Activated CD4-positive, alpha-beta T cell treated with anti-CD3 and anti-CD28 coated beads, Interleukin-2, amount 10 ng/mL, durations not matched to agents 7 days and 5 days (primary cell): Measurements from ENCODE around the gene KRTAP2-3. TPM values are rescaled to one million over a fixed set of nuclear protein-coding genes. Genes with fewer than 3 reads are reported as not detected.
"Not testable (repeated sequence)": the region's sequence is repeated elsewhere in the genome, so short reads cannot be mapped to it uniquely, and the experiment has no call there.

ENCODE experiments used
- CTCF ChIA-PET: fragments of 350-600 bp; sonication (Branson Sonifier 250); formaldehyde crosslinking; loops from one replicate; lab custom pipeline; 2021; ENCODE audit warnings: antibody characterized with exemption; lab: Charles Lee
- POLR2A ChIA-PET: fragments of 350-600 bp; sonication (Branson Sonifier 250); formaldehyde crosslinking; loops from one replicate; lab custom pipeline; 2021; ENCODE audit warnings: antibody characterized with exemption; lab: Charles Lee
- DNase-seq: peaks from one replicate; pipeline ENCODE4 v3.0.0-alpha.2; 2020
- H3K27ac Mint-ChIP-seq: one replicate; pipeline ENCODE4 v1.8.0; 2021; ENCODE audit warnings: mild to moderate bottlenecking, moderate library complexity, mixed read lengths
- H3K27me3 Mint-ChIP-seq: one replicate; pipeline ENCODE4 v1.8.0; 2021; ENCODE audit warnings: mixed read lengths
- H3K36me3 Mint-ChIP-seq: one replicate; pipeline ENCODE4 v1.8.0; 2021; ENCODE audit warnings: low read depth, mixed read lengths
- H3K4me1 Mint-ChIP-seq: one replicate; pipeline ENCODE4 v1.8.0; 2021; ENCODE audit warnings: mixed read lengths
- H3K4me3 Mint-ChIP-seq: one replicate; pipeline ENCODE4 v1.8.0; 2021; ENCODE audit warnings: mild to moderate bottlenecking, moderate library complexity, mixed read lengths
- H3K9me3 Mint-ChIP-seq: one replicate; pipeline ENCODE4 v1.8.0; 2021; ENCODE audit warnings: mixed read lengths
- total RNA-seq, 2 experiments: library from RNA; stranded (reverse); gene quantifications; one replicate each; pipeline ENCODE4 v1.2.3, GENCODE V29; 2021

Gene KRTAP2-3, protein sequence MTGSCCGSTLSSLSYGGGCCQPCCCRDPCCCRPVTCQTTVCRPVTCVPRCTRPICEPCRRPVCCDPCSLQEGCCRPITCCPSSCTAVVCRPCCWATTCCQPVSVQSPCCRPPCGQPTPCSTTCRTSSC
- not detected for total RNA-seq

DNA sequence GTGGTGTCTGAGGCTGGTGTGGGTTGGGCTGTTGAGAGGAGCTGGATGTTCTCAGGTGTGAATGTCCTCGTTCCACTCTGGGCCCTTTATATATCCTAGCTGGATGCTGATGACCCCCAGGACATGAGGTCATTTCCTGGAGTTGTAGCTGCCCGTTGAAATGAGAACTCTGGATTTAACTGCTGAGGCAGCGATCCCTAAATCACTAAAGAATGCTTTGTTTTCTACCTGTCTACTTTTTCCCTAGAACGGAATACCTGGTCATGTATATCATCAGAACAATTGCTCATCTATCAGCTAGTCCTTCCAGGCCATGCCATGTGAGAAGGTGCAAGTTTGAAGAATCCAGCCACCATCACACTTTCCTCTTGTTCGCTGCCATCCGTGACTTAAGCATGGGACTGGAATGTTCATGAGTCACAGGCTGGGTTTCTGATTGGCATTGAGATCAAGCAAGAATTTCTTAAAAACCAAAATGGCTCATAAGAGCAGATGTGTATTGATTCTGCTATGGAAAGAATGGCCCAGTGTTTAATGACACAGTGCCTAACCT lies at the start of gene KRTAP2-3:
KRTAP2-3 (minus strand) TSS at position 63 of the 553 bp plus-strand sequence. CDS start 64 bp downstream, outside the sequence.
- ChIA-PET POLR2A (no interaction called here), CTCF (no interaction called here)
- Mint-ChIP-seq H3K9me3 (peaks cover 7% of the 10 kb centered on the region), H3K4me1 (no peaks in the 10 kb centered on the region), H3K36me3 (no peaks in the 10 kb centered on the region), H3K4me3 (no peak within 1 kb of the TSS), H3K27me3 (peaks cover 29% of the 10 kb centered on the region), H3K27ac (no peak within 1 kb of the TSS)
- DNase-seq, result no peak

DNA sequence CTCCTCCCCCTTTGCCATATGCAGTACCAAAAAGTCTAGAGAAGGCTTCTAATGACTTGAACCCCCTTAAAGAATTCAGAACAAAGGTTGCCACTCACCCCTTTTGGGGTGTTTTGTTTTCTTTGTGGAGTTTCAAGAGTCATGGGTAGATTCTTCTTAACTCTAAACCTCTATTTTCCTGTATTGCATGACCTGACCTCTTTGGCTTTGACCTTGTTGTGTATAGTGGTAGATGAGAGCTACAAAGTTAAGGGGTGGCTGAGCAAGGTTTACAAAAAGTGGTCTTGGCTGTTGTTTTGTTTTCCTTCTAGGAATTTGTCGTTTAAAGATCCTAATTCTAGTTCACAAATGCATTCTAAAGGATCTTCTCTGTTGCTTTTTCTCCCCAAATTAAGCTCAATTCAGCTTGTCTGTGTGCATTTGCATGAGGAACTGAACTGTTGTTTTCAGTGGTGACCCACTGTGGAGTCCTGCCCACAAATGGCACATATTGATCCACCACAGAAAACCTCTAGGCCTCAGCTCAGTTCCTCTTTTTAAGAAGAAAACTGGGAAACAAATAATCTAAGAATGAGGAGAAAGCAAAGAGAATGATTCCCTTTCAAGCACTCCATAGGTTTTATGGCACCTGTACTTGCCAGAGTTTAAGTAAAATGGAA lies 48.9 kb upstream of the KRTAP2-3 start:
- H3K36me3 Mint-ChIP-seq, CTCF ChIA-PET, H3K27ac Mint-ChIP-seq, POLR2A ChIA-PET, H3K4me3 Mint-ChIP-seq, DNase-seq, H3K27me3 Mint-ChIP-seq: not testable (repeated sequence)
- peaks cover 11% of the 10 kb centered on the region for H3K4me1 Mint-ChIP-seq
- peaks cover 12% of the 10 kb centered on the region for H3K9me3 Mint-ChIP-seq

DNA sequence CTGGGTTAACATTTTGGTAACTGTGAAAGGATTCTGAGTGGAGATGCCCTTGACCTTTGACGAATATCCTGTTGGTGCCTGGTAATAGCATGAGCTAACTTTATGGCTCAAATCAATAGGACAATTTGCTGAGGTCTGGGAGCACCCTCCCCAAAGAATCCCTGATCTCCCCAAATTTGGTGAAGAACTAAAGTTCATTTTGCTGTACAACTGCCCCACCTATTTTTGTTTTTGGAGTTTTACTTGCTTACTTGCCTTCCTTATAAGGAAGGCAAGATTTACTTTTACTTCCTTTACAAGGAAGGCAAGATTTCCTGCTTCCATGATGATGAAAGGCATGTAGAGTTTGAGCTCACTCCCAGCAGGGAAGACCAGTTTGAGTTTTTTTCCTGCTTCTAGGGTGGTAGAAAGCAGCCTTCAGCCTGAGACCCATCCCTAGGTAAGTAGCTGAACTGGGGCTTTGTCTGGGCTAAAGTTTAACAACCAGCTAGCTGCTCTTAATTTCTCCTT lies 48.1 kb upstream of the KRTAP2-3 start:
- H3K27ac Mint-ChIP-seq, result no peak overlapping the region
- POLR2A ChIA-PET, result no interaction called here

DNA sequence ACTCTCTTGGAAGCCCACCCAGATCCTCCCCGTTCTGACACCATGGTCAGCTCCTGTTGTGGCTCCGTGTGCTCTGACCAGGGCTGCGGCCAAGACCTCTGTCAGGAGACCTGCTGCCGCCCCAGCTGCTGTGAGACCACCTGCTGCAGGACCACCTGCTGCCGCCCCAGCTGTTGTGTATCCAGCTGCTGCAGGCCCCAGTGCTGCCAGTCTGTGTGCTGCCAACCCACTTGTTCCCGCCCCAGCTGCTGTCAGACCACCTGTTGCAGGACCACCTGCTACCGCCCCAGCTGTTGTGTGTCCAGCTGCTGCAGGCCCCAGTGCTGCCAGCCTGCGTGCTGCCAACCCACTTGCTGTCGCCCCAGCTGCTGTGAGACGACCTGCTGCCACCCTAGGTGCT lies 45.4 kb upstream of the KRTAP2-3 start, which contains the start of gene KRTAP4-9:
KRTAP4-9 (plus strand) TSS at position 43 of the 400 bp plus-strand sequence; CDS start at position 43, 0 bp downstream.
- DNase-seq, H3K4me3 Mint-ChIP-seq, H3K27ac Mint-ChIP-seq, H3K36me3 Mint-ChIP-seq, H3K9me3 Mint-ChIP-seq, H3K27me3 Mint-ChIP-seq, CTCF ChIA-PET, POLR2A ChIA-PET: not testable (repeated sequence)
- H3K4me1 Mint-ChIP-seq, result peaks cover 12% of the 10 kb centered on the region

More for the DNA sequence above, 48.1 kb upstream of the KRTAP2-3 start:
- H3K4me3 Mint-ChIP-seq, result no peak overlapping the region
- peaks cover 11% of the 10 kb centered on the region for H3K4me1 Mint-ChIP-seq
- H3K9me3 Mint-ChIP-seq, result peaks cover 9% of the 10 kb centered on the region
- peaks cover 9% of the 10 kb centered on the region for H3K27me3 Mint-ChIP-seq
- CTCF ChIA-PET, result no interaction called here
- peaks cover 2% of the 10 kb centered on the region for H3K36me3 Mint-ChIP-seq
- no peak for DNase-seq

DNA sequence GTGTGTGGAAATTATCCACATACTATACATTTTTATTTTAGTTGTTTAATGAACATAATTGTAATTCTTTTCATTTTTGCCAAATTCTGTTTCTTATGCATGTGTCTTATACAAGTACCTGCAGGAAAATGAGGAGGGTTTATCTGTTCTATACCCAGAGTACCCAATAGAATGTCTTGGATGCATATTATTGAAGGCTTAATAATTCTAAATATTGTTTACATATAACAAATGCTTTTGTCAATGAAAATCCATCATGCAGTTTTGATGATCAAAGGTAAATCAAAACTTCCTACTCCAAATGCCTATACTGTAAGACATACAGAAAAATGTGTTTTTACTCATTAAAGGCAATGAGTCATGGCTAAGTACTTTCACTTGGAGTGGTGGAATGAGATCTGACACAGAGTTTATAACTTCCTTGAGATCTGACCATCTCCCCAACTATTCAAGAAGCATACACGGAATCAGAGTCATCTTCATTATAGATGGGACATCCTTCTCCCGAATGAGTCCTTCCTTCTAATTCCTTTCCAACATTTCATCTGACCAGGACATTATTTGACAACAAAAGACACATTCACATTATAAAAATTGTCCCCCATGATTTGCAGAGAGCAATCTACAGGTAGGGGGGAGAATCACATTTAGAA lies 44.6 kb upstream of the KRTAP2-3 start:
- CTCF ChIA-PET, result not testable (repeated sequence)

DNA sequence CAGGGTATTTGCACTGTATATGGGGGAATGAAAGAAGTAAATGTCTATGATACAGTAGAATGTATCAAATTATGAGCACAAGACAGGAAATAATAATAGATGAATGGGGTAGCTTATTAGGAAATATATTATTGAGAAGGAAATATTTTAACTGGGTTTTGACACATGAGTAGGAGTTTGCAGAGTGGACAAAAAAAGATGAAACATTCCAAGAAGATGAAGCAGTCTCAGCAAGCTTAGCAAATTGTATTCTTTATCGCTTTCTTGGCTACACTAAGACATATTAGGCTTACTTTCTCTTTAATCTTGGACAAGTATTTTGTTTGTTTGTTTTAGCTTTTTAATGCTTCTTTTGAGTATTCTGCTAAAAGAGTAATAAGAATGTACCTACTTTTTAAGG lies 44.0 kb upstream of the KRTAP2-3 start:
- ChIA-PET CTCF (no interaction called here), POLR2A (no interaction called here)
- Mint-ChIP-seq H3K9me3 (peaks cover 7% of the 10 kb centered on the region), H3K27me3 (peaks cover 8% of the 10 kb centered on the region), H3K4me3 (no peak overlapping the region), H3K4me1 (peaks cover 13% of the 10 kb centered on the region), H3K36me3 (no peaks in the 10 kb centered on the region), H3K27ac (no peak overlapping the region)
- no peak for DNase-seq

More for the DNA sequence above, 44.6 kb upstream of the KRTAP2-3 start:
- POLR2A ChIA-PET, DNase-seq, H3K9me3 Mint-ChIP-seq, H3K36me3 Mint-ChIP-seq, H3K27ac Mint-ChIP-seq, H3K4me3 Mint-ChIP-seq, H3K27me3 Mint-ChIP-seq: not testable (repeated sequence)
- peaks cover 14% of the 10 kb centered on the region for H3K4me1 Mint-ChIP-seq

DNA sequence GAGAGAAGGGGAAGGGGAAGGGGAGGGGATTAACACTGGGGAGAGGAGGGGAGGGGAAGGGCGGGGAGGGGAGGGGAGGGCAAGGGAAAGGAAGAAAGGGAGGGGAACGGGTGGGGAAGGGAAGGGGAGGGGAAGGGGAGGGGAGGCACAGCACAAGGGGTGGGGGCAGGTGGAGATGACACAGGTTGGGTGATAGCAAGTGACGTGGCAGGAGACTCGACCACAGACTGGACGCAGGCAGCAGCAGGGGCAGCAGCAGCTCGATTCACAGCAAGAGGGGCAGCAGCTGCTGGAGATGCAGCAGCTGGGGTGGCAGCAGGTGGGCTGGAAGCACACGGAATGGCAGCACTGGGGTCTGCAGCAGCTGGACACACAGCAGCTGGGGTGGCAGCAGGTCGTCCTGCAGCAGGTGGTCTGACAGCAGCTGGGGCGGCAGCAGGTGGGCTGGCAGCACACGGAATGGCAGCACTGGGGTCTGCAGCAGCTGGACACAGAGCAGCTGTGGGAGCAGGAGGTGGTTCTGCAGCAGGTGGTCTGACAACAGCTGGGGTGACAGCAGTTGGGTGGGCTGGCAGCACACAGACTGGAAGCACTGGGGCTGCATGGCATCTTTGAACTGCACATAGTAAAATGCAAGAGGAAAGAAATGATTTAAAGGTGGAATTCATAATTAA lies 41.8 kb upstream of the KRTAP2-3 start, which contains the start of gene KRTAP4-16:
KRTAP4-16 (minus strand) TSS at position 624 of the 674 bp plus-strand sequence; CDS start at position 624, 0 bp downstream.
- POLR2A ChIA-PET, result no interaction called here
- peaks cover 2% of the 10 kb centered on the region for H3K27me3 Mint-ChIP-seq
- DNase-seq, result no peak
- peaks cover 3% of the 10 kb centered on the region for H3K4me1 Mint-ChIP-seq
- H3K27ac Mint-ChIP-seq, result no peak within 1 kb of the TSS
- H3K4me3 Mint-ChIP-seq, result no peak within 1 kb of the TSS
- no peaks in the 10 kb centered on the region for H3K36me3 Mint-ChIP-seq
- H3K9me3 Mint-ChIP-seq, result no peaks in the 10 kb centered on the region
- CTCF ChIA-PET, result no interaction called here

DNA sequence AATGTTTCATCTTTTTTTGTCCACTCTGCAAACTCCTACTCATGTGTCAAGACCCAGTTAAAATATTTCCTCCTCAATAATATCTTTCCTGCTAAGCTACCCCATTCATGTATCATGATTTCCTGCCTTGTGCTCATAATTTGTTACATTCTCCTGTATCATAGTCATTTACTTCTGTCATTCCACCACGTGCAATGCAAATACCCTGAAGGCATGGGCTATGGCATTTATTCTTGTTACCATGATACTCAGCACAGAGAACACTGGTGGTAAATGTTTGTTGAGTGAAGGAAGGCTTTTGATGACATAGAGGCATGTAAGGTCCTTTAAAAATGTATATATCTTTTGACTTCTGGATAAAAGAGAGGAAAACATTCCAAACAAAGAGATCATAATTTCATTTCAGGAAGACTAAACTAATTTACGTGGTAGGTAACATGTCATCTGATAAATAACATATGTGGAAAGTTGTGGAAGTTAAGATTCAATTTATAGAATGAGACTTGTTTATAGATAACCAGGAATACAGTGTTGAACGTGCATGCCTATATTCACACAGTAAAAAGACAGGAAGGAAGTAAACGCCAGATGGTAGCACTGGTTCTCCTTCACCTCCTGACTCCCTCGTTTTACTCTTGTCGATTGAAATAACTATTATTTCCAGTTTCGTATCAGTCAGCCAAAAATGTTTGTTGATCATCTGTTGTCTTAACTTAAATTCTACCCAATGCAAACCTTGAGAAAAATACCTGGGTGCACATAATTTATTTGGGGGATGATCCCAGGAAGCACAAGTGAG lies 40.0 kb upstream of the KRTAP2-3 start:
- H3K4me3 Mint-ChIP-seq, H3K9me3 Mint-ChIP-seq, H3K4me1 Mint-ChIP-seq, DNase-seq, H3K27ac Mint-ChIP-seq, H3K27me3 Mint-ChIP-seq, CTCF ChIA-PET, H3K36me3 Mint-ChIP-seq, POLR2A ChIA-PET: not testable (repeated sequence)

DNA sequence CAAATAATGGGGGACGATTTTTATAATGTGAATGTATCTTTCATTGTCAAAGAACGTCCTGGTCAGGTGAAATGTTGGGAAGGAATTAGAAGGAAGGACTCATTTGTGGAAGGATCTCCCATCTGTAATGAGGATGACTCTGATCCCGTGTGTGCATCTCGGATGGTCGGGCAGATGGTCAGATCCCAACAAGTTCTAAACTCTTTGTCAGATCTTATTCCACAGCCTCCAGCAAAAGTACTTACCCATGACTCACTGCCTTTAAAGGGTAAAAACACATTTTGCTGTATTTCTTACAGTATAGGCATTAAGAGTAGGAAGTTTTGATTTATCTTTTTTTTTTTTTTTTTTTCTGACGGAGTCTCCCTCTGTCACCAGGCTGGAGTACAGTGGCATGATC lies 38.6 kb upstream of the KRTAP2-3 start:
- H3K4me1 Mint-ChIP-seq, result peaks cover 3% of the 10 kb centered on the region
- H3K4me3 Mint-ChIP-seq, result no peak overlapping the region
- peaks cover 2% of the 10 kb centered on the region for H3K27me3 Mint-ChIP-seq
- H3K27ac Mint-ChIP-seq, result no peak overlapping the region
- DNase-seq, result no peak
- ChIA-PET POLR2A (no interaction called here), CTCF (no interaction called here)
- H3K9me3 Mint-ChIP-seq, result no peaks in the 10 kb centered on the region
- H3K36me3 Mint-ChIP-seq, result no peaks in the 10 kb centered on the region

DNA sequence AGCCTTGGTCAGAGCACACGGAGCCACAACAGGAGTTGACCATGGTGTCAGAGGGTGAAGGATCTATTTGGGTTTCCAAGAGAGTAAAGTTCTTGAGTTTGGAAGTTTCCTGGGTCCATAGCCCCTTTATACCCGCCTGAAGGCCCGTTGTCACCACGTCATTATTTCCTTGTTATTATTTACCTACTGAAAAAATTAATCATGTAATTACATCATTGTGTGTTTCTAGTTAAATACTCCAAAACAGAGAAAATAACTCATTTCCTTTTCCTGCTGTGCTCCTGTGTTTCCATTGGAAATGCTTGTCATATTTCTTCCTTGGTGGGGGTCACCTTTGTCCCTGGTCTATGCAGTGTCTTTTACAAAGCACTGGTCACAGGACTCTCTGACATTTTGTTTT lies 38.1 kb upstream of the KRTAP2-3 start, which contains the start of gene KRTAP4-8:
KRTAP4-8 (minus strand) TSS at position 101 of the 400 bp plus-strand sequence; CDS start at position 43, 58 bp downstream.
- peaks cover 2% of the 10 kb centered on the region for H3K27me3 Mint-ChIP-seq
- CTCF ChIA-PET, result no interaction called here

DNA sequence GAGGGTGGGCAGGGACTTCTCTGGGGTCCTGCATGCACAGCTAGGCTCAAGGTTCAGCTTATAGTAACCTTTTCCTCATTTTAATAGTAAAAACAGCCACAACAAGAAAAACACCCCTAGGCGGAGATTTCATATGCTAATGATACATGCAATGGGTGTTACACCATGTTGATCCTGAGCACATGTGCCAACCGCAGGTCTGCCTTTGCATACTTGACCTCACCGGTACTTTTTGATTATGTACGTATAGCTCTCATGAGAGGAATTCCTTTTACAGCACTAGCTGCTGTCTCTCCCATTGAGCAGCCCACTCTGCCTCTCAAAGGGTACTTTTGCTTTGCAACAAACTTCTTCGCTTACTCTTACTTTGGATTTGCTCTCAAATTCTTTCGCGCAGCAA lies 36.1 kb upstream of the KRTAP2-3 start:
- Mint-ChIP-seq H3K36me3 (no peaks in the 10 kb centered on the region), H3K9me3 (peaks cover 3% of the 10 kb centered on the region), H3K27me3 (peaks cover 2% of the 10 kb centered on the region), H3K4me3 (no peak overlapping the region), H3K27ac (no peak overlapping the region), H3K4me1 (peaks cover 3% of the 10 kb centered on the region)
- DNase-seq, result no peak
- ChIA-PET POLR2A (no interaction called here), CTCF (no interaction called here)

More for the DNA sequence above, 38.1 kb upstream of the KRTAP2-3 start, which contains the start of gene KRTAP4-8:
- DNase-seq, result no peak
- Mint-ChIP-seq H3K9me3 (peaks cover 2% of the 10 kb centered on the region), H3K27ac (no peak within 1 kb of the TSS), H3K4me3 (no peak within 1 kb of the TSS), H3K36me3 (no peaks in the 10 kb centered on the region), H3K4me1 (peaks cover 3% of the 10 kb centered on the region)
- POLR2A ChIA-PET, result no interaction called here
